Glomerular visceral epithelial cell (primary cell): ENCODE results near the gene AVP.

Experiments used
- DNase-seq: peaks from one replicate; pipeline ENCODE4 v3.0.0-alpha.2; 2016; ENCODE audit errors: extremely low spot score

Gene AVP

DNA sequence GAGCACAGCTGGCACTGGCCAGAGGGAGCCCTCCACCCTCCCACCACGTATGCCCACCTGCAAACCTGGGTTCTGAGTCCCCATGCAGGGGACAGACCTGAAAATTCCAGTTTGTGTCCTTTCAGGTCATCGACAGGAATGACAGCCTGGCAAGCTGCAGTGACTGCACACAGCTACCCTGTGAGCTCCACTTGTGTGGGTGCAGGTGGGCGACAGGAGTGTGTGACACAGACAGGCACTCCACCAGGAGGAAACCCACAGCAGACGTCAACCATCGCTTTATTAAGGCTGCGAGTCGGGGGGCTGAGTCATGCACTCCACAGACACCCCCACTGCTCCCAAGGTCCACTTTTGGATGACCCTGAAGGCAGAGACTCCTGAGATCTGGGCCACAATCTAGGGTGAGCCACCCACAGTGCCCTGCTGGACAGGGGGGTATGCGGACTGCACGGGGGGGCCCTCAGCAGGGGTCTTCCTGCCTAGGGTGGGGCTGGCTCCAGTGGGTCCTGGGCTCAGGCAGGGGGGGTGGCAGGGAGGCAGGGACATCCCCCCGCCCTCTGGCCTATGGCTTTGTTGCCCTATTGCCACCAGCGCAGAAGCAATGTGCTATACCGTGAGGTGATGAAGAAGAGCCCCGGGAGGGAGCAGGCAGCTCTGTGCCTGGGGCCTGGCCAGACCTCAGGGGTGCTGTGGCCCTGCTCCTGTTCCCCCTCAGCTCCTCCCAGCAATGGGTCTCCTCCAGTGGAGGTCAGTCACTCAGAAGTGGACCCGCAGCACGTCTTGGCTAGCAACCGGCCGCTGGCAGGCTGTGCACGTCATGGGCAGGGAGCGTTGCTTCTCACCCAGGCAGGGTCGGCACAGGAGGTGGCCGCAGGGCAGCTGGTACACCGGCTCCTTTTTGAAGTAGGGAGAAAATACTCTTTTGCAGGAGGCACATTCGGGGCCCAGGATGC lies 25.1 kb upstream of the AVP start:
- DNase-seq = no peak

DNA sequence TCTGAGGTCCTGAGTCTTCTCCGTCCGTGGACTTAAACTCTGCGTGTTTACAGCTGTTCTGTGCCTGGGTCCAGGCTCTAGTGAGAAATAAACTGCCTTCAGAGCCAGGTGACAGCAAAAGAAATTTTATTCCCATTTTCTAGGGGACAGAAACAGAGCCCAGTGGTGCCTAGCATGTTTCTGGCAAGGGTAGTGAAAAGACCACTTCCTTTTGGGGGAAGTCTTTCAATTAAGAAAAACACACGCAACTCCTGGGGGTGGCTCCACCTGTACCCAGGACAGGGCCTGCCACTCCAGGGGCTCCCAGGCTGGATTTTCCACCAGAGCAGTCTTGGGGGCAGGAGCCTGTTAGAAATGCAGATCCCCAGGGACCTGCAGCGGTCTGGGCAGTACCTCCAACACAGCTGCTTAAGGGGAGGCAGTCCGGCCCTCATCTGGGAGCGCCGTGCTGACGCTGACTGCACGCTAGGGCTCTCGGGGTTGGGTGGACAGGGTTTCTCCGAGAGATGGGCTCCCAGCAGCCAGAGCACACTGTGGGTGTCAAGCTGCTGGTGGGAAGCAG lies 23.0 kb upstream of the AVP start:
- DNase-seq = no peak

DNA sequence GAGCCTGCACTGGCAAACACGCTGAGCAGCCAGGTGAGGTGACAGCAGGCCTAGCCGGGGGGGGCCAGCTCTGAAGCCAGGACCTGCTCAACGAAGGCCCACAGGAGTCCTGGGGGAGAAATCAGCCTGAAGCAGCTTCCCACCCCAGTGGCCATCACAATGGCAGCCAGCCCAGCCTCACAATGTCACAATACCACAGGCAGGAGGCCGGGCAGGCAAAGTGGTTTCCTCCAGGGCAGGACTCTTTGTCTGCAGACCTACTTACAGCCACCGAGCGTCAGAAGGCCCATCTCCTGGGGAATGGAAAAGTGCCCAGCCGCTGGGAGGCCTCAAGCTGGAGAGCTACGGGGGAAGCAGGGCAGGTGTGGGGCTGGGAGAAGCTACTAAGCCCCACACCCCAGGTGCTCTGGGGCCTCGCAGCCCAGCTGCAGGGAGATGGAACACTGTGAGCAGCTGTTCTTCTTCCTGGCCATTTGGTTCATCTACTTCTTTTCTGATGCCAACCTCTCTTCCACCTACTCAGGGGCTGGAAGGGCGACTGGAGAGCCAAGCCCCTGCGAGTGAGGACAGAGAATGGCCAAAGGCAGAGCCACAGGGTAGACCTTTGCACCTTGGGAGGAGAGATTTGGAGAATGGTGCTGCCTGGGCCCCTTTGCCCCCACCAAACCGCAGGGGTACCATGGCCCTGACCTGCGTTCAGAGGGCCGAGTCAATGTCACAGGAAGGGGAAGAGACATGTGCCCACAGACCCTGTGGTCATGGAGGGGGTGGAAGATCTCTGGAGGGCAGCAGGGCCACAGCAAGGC lies 22.3 kb upstream of the AVP start:
- no peak for DNase-seq

DNA sequence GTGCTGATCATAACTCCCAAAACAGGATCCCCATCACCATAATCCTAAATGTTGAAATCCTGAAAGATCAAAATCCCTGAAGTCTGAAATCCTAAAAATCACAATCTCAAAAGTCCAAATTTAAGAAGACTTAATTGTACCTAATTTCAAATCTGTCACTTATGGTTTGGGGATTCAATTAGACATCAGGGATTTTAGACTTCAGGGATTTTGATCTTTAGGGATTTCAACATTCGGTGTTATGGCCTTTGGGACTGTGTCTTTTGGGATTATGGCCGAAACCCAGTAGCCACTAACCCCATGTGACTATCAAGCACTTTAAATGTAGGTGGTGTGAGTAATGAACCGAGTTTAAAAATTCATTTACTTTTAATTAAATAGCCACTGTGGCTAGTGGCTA lies 21.7 kb upstream of the AVP start:
- no peak for DNase-seq

DNA sequence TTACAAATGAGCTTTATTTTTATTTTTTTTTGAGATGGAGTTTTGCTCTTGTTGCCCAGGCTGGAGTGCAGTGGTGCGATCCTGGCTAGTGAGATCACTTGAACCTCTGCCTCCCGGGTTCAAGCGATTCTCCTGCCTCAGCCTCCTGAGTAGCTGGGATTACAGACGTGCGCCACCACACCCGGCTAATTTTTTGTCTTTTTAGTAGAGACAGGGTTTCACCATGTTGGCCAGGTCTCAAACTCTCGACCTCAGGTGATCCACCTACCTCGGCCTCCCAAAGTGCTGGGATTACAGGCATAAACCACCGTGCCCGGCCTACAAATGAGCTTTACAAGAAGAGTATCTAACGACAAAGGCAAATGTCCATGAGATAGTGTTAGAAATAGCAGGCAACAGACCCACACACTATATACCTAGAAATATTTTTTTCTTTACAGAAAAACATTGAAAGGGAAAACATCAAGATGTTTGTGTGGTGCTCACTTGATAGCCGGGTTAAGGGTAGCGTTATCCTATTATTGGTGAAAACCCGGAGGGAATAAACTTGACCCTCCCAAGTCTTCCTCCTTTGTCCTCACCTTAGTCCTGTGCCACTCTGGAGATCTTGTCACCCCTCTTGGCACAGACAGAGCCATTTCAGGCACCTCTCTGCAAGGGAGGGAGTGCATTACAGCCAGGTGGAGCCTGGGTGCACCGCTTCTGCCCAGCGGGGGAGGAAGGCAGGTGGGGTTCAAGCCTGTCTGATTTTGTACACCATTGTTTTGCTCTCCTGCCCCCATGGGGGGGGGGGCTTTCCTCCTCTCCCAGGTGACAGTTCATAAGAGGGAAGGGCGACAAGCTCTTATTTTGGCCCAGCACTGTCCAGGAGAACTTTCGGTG lies 21.0 kb upstream of the AVP start:
- DNase-seq = no peak

DNA sequence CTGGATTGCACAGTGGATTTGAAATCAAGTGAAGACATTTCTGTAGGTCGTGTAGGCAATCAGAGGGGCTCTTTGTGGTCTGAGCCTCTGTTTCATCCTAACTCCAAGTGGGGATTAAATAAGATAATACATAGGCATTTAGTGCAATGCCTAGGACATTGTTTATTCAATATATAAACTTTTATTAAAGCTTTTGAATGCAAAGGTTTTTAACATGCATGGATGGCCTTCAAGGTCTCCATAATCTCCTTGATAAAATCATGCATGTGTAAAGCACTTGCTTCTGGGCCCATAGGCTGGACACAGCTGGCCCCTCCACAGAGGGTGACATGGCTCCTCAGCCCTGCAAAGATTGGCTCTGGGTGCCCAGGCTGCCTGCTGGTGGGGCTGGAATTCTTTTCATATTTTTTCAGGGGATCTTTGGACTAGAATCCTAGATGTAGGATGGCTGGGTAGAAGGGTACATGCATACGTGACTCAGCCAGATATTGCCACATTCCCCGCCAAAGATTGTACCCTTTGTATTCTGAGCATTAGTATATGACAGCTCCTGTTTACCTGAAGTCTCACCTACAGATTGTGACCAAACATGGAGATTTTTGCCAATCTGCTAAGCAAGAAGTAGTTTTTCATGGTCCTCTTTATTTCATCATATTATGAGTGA lies 19.0 kb upstream of the AVP start:
- no peak for DNase-seq

DNA sequence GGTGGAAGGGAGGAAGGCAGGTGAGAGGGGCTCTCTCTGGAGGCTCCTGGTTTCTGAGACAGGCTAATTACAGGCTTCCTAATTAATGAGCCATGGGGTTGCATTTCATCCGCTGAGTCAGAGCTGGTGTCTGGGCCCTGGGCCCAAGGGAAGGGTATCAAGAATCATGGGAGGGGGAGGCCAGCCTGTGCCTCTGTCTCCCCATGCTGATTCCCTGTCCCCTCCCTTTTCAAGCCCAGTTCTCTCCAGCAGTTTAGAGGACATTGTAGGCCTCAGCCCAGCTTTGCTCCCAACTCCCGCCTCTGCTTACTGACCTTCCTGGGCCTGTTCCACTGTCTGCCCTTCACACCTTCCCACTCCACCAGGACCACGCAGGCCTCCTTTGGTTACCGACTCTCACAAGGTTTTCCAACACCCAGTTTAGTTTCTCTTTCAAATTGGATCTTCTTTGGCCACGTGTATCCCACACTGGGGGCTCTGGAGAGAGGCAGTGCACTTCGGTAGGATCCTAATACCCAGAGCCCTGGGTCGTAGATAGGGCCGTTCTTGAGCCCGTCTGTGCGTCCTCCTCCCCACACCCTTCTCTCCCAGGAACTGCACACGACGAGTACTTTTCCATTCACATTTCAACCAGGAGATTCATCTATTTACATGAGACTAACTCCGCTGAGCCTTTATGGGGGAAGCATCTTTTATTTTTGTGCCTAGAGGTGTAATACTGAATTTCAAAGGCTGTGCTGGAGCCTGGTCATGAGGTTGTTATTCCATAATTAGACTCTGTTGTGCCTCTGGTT lies 18.2 kb upstream of the AVP start:
- DNase-seq = no peak

DNA sequence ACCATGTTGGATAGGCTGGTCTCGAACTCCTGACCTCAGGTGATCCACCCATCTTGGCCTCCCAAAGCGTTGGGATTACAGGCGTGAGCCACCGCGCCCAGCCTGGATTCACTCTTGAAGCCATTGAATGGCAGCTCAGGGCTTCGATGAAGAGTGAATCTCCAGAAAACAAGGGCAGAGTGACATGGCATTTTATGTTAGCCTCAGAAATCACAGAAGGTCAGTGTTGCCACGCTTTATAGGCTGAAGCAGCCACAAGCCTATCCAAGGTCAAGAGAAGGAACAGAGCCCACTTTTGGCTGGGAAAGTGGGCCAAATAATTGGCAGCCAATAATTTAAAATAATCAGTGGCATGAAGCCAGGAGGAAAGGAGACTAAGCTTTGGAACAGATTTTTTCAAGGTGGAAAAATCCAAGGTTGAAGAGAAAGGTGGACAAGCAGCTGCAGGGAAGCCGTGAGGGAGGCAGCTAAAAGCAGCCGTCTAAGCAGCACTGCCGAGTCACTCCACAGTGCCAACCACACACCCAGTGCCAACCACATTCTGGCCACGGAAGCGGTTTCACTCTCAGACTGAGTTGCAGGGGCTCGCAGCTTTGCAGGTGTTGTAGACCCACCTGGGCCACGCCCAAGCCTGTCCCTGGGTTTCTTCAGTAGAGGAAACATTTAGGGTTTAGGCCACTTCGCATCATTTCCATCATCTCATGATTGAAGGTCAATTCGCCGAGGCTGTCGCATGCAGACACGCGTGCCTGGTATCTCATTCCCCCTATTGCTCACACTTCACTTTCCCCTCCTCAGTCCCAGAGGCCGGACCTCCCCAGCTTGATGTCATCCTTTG lies 17.4 kb upstream of the AVP start:
- no peak for DNase-seq

DNA sequence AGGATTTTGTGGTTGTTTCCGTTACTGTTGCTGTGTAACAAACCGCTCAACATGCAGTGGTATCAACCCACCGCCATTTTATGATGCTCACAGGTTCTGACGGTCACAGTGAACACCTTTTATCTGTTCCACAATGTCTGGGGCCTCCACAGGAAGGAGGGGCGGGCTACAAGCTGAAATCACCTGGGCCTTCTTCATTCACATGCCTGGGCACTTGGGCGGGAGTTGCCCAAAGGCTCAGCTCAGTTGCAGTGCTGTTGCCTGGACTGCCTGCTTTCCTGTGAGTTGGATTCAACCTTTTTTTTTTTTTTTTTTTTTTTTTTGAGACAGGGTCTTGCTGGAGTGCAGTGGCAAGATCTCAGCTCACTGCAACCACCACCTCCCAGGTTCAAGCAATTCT lies 16.7 kb upstream of the AVP start:
- no peak for DNase-seq

DNA sequence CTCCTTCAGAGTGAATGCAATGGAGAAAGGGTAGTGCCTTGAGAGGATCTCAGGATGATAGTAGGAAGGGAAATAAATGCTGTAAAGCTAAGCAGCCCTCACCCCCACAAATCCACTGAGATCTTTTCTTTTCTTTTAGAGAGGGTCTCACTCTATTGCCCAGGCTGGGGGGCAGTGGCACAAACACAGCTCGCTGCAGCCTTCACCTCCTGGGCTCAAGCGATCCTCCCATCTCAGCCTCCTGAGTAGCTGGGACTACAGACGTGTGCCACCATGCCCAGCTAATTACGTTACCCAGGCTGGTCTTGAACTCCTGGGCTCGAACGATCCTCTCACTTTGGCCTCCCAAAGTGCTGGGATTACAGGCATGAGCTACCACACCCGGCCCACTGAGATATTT lies 16.0 kb upstream of the AVP start:
- no peak for DNase-seq

DNA sequence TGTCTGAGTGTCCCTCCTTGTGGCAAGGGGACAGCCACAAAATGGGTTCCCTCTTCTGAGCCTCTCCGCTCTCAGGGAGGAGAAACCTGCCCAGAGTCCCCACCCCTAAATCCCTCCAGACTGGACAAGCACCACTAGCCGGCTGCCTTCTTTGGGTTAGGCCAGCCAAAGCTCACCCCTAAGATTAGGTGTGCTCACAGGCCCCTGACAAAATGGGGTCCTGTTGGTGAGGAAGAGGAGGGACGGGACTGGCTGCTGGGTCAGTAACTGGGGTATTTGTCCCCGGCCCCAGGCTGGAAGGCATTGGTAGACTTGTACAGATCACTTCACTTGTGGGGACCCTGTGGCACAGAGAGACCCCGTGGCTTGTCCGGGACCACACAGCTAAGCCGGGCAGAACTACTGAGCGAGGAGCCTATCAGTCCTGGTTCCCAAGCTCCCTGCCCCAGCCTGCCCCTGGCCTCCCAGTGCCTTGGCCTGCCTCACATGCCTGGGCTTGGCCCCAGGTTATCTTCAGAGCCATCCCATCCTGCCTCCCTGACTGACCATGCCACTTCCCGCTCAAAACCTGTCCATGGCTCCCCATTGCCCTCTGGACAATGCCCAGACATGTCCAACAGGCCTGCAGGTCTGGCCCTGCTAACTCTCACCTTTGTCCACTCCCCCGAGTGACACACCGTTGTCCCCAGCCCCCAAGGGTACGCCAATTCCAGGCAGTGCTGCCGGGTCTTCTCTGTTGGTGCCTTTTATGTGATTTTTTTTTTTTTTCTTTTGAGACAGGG lies 10.5 kb upstream of the AVP start:
- DNase-seq = no peak

DNA sequence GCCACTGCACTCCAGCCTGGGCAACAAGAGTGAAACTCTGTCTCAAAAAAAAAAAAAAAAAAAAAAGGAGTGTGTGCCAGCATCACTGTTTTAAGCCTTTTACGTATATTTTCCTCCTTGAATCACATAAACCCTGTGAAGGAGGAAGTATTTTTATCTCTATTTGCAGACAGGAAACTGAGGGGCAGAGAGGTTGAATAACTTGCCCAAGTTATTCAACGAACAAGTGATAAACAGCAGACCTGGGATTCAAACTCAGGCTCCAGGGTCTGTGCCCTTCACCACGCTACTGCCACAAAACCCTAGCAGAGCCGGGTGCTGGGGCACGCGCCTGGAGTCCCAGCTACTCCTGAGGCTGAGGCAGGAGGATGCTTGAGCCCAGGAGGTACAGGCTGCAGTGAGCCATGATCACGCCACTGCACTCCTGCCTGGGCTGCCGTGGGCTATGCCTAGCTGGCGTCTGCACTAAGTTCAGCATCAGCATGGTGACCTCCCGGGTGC lies 9.4 kb upstream of the AVP start:
- DNase-seq = no peak

DNA sequence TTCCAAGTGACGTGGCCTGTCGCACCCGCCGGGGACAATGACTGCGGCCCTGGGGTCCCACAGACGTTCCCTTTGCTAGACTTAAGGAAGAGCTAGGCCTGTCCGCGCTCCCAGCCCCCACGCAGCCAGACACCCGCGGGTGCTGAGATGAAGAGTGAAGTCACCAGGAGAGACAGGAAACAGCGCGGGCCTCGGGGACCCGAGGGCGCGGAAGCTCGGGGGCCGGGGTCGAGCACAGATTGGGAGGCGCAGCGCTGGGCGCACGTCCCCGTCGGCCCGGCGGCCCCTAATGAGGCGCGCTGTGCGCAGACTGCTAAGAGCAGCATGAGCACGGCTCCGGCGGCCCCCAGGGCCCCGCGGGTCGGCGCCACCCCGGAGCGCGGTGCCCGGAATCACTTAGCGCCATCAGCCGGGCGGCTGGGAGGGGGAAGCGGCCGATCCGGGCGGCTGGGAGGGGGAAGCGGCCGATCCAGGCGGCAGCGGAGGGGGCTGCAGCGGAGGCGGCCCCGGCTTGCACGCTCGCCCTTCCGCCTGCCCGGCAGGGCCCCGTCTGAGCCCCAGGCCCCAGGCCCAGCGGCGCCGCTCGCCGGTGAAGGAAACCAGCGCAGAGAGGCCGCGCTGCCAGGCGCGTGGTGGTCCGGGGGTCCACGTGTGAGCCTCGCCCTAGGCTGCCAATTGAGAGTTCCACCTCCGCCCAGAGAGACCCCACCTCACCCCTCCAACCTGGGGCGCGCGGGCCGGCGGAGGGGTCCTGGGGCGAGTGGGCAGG lies 8.3 kb upstream of the AVP start:
- no peak for DNase-seq

DNA sequence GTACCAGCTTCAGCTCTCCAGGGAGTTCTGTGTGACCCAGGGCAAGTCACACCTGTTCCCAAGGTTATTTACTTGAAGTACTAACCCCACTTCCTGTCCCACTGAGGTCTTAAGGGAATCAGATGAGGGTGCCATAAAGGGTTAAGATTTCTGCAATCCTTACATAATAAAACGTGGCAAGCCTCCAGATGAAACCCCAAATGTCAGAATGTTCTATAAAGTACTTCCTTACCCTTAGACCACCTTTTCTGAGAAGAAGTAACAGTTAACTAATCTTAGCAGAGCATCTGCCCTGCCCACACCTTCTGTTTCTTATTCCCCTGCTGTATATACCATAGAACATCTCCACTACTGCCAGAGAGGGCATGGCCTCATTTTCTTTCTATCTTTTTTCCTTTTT lies 6.0 kb upstream of the AVP start:
- no peak for DNase-seq

DNA sequence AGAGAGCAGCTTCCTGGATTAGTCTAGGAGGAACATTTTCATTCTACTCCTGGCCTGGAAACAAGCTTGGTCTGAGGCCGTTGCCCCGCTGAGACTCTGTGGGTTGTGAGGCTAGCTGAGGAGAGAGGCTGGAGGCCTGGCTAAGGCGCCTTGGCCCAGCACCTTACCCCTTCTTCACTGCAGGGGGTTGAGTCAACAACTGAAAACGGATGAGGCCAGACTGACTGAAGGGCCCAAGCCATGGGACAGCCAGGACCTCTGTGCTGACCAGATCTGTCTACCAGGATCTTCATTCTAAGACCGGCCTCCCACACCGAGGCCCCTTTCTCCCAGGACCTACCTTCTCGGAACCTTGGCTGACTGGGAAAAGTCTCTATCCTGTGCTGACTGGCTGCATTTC lies 3.5 kb upstream of the AVP start:
- no peak for DNase-seq

DNA sequence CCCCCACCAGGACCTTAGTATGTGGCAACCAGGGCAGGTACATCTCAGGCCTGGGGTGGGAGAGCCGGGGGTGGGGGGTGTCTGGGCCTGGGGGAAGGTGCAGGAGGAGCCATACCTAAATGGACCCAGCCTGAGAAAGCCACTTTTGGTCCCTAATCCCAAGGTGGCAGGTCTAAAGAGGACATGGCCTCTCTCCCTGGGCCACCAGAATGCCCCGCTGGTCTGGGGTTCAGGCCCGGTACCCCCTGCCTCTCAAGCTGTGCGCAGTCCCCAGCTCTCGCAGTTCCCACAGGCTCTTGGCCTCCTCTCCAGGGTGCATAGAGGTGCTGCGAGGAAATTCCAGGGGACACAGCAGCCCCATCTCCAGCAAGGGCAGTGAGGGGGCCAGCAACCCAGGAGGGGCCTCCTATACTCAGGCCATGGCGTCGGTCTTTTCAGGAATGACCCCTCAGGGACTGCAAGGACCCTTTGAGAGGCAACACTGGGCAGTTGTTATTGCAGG lies 1.1 kb upstream of the AVP start:
- no peak for DNase-seq

DNA sequence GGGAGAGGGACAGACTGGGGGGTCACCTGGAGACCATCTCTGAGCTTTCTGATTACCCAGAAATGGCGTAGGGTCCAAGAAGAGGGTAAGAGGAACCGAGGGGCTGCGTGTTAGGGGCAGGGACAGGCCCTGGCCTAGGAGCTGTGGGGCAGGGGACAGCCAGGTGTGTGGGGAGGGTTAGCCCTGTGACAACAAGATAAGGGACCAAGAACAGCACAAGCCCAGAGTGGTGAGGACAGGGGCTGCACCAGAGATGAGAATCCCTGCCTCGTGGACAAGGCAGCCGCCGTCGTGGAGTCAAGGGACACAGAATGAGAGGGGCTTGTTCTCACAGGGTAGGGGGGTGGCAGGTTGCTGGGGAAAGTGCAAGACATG lies 449 bp upstream of the AVP start:
- DNase-seq = no peak
